ENCODE results near the gene TRABD. TPM values are rescaled to one million over a fixed set of nuclear protein-coding genes. Genes with fewer than 3 reads are reported as not detected.
A peak's percentile ranks its signal among the peaks of the same experiment; 100 is the strongest.

The TRABD gene
- total and polyA plus RNA-seq, 7 experiments from 2014 or later = 29.4 to 157 (median 106) TPM

GRCh38 chr22:50243685-50244419 is 58.1 kb downstream of the TRABD start:
- Mint-ChIP-seq H3K4me1 (peaks cover 16 to 50% (median 40%) of the 10 kb centered on the region in 7 donors), H3K4me3 (peak overlapping the region; percentile 76 to 100 (median 98)), H3K36me3 (peaks cover 4 to 9% (median 4%) of the 10 kb centered on the region in 5 donors), H3K9me3 (no peaks in the 10 kb centered on the region), H3K27ac (peak overlapping the region; percentile 91 to 100 (median 100)), H3K27me3 (no peaks in the 10 kb centered on the region)
- intact Hi-C loops (cut with micrococcal nuclease) = loop anchor here (1.0 to 2.0 kb wide), 5 partner anchors 8 to 376 kb away; partner anchors contain the start of gene DENND6B (in 1 of the 2)
- H3K27ac ChIP-seq (ENCODE audit: low read depth, low read length) = peak overlapping the region; percentile 96
- DNase-seq (no peak), ATAC-seq (no peak)
- H3K4me3 ChIP-seq (ENCODE audit: low read length) = peak overlapping the region; percentile 73
- CTCF ChIA-PET = interaction anchor here (0.6 to 1.7 kb wide), 6 partner anchors 7 to 378 kb away, joined by 3 to 7 read pairs (median 4); partner anchors contain the start of gene HDAC10
- H3K27me3 ChIP-seq (ENCODE audit: control insufficient read depth in 2 of 2, insufficient read depth in 2 of 2, low read length in 2 of 2) = no peaks in the 10 kb centered on the region
- POLR2A ChIA-PET = interaction anchor here (0.6 to 2.6 kb wide), 14 partner anchors 27 to 384 kb away, joined by 3 to 14 read pairs (median 3); partner anchors contain the start of genes ARSA, LMF2, NCAPH2 and SCO2
- peaks cover 4 to 45% (median 5%) of the 10 kb centered on the region in 3 experiments for H3K36me3 ChIP-seq (ENCODE audit: control insufficient read depth in 2 of 3, insufficient read depth in 3 of 3, low read length in 3 of 3)
- no peaks in the 10 kb centered on the region for H3K9me3 ChIP-seq (ENCODE audit: control insufficient read depth in 2 of 3, low read length in 3 of 3)
- H3K4me1 ChIP-seq (ENCODE audit: control insufficient read depth in 2 of 2, insufficient read depth in 2 of 2, low read length in 2 of 2) = peaks cover 35 to 47% of the 10 kb centered on the region in 2 donors

DNA sequence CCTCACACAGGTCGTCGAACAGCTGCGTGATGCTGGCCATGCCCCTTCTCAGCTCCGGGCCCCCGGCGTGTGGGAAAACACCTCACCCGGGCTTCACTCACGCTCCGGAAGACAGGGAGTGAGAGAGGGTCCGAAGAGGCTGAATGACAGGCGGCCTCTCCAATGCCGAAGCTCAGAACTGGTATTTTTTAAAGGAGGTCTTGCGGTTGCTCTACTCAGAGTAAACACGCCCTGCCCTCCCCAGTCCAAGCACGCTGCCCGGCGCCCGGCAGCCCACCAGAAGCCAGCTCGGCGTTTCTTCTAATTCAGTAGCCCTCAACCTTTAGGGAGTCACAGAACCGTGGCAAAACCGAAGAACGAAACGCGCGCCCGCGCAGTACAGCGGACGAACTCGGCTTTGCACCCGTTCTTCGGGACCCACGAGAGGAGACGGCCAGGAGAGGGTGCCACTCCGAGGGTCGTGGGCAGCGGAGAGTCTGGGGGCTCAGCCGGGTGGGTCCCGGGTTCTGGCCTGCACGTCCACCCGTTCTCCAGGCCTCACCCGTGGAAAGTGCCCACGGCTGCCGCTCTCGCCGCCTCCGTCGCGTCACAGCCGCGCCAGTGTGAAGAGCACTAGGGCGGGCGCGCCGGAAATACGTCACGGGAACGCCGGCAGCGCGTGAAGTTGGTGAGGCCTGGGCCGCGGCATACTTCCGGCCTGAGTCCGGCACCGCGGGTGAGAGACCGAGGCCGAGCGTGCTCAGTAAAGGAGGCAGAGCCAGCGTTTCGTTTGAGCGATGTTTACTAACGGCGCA is 58.9 kb downstream of the TRABD start, which contains the start of gene TUBGCP6:
TSS of gene TUBGCP6 (minus strand) at position 604 of the 794 bp plus-strand sequence. CDS start at position 40, 564 bp downstream.
- H3K36me3 ChIP-seq (ENCODE audit: control insufficient read depth in 2 of 3, insufficient read depth in 3 of 3, low read length in 3 of 3) = peaks cover 1 to 45% (median 3%) of the 10 kb centered on the region in 3 experiments
- Mint-ChIP-seq H3K4me1 (peaks cover 16 to 52% (median 40%) of the 10 kb centered on the region in 7 donors), H3K27ac (peak within 1 kb of the TSS; percentile 91 to 100 (median 100)), H3K27me3 (no peaks in the 10 kb centered on the region), H3K9me3 (no peaks in the 10 kb centered on the region), H3K36me3 (peaks cover 4 to 8% (median 4%) of the 10 kb centered on the region in 5 donors), H3K4me3 (peak within 1 kb of the TSS; percentile 76 to 100 (median 98))
- ChIA-PET POLR2A (interaction anchor here (0.6 to 2.6 kb wide), 13 partner anchors 28 to 384 kb away, joined by 3 to 14 read pairs (median 3); partner anchors contain the start of genes ARSA, LMF2, NCAPH2 and SCO2), CTCF (interaction anchor here (0.6 to 1.4 kb wide), 5 partner anchors 70 to 377 kb away, joined by 3 to 6 read pairs (median 3); no protein-coding TSS in a partner anchor)
- H3K4me3 ChIP-seq (ENCODE audit: low read length) = peak within 1 kb of the TSS; percentile 73
- H3K27ac ChIP-seq (ENCODE audit: low read depth, low read length) = peak within 1 kb of the TSS; percentile 96
- H3K4me1 ChIP-seq (ENCODE audit: control insufficient read depth in 2 of 2, insufficient read depth in 2 of 2, low read length in 2 of 2) = peaks cover 39 to 51% of the 10 kb centered on the region in 2 donors
- peak; percentile 88 for ATAC-seq
- intact Hi-C loops (cut with micrococcal nuclease) = loop anchor here (1.0 to 2.0 kb wide), 9 partner anchors 8 to 376 kb away; partner anchors contain the start of genes DENND6B (in 1 of the 2), MAPK11 (in 1 of the 2), NCAPH2 (in 1 of the 2) and SCO2 (in 1 of the 2)
- peak; percentile 88 to 95 (median 93) for DNase-seq
- H3K27me3 ChIP-seq (ENCODE audit: control insufficient read depth in 2 of 2, insufficient read depth in 2 of 2, low read length in 2 of 2) = no peaks in the 10 kb centered on the region
- no peaks in the 10 kb centered on the region for H3K9me3 ChIP-seq (ENCODE audit: control insufficient read depth in 2 of 3, low read length in 3 of 3)

DNA sequence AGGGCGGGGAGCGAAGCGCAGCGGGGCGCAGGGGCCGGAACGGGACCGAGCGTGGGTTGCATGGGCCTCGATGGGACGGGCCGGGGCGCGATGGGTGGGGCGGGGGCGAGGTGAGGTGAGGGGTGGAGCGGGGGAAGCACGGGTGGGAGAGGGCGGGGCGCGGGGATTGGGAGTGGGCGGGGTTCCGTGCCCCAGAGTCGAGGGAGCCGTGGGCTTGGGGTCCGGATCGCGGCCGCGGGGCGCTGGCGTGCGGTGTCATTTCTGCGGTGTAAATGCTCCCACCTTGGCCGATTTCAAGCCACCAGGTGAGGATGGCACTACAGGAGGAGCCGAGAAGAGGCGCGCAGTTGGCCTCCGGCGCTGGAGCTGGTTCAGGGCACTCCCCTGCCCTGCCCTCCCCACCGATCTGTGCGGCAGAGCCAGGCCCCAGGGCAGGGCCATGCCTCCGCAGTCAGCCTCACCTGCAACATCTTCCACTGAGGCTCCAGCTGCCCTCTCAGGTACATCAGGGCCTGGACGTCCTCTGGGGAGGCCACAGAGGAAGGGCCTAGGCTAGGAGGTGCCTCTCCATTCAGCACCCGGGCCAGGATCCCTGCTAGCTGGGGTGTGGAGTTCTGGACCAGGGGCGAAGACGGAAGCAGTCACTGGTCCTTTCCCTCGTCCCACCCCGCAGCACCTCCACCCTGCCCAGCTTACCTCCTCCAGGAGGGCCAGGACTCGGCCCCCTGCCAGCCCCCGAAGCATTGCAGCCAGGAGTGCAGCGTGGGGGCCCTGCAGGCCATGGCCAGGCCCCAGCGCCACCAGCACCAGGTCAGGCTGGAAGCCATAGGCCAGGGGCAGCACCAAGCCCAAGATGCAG is 59.7 kb downstream of the TRABD start:
- H3K36me3 Mint-ChIP-seq = peaks cover 3 to 5% (median 4%) of the 10 kb centered on the region in 5 donors
- peaks cover 47 to 59% of the 10 kb centered on the region in 2 donors for H3K4me1 ChIP-seq (ENCODE audit: control insufficient read depth in 2 of 2, insufficient read depth in 2 of 2, low read length in 2 of 2)
- DNase-seq = no peak
- H3K4me3 Mint-ChIP-seq = peak overlapping the region; percentile 76 to 100 (median 98)
- H3K27me3 ChIP-seq (ENCODE audit: control insufficient read depth in 2 of 2, insufficient read depth in 2 of 2, low read length in 2 of 2) = no peaks in the 10 kb centered on the region
- peak overlapping the region; percentile 73 for H3K4me3 ChIP-seq (ENCODE audit: low read length)
- no peaks in the 10 kb centered on the region for H3K9me3 ChIP-seq (ENCODE audit: control insufficient read depth in 2 of 3, low read length in 3 of 3)
- peaks cover 0 to 38% (median 0%) of the 10 kb centered on the region in 3 experiments for H3K36me3 ChIP-seq (ENCODE audit: control insufficient read depth in 2 of 3, insufficient read depth in 3 of 3, low read length in 3 of 3)
- H3K27ac Mint-ChIP-seq = peak overlapping the region; percentile 91 to 100 (median 100)
- CTCF ChIA-PET = no interaction called here
- POLR2A ChIA-PET = interaction anchor here (0.8 to 2.6 kb wide), 4 partner anchors 55 to 376 kb away, joined by 4 to 14 read pairs (median 6); partner anchors contain the start of gene SCO2
- ATAC-seq = peak; percentile 49
- intact Hi-C loops (cut with micrococcal nuclease) = loop anchor here (1.0 to 2.0 kb wide), 6 partner anchors 25 to 280 kb away; partner anchors contain the start of genes DENND6B (in 1 of the 2), MAPK11 (in 1 of the 2), NCAPH2 (in 1 of the 2) and SCO2 (in 1 of the 2)
- no peaks in the 10 kb centered on the region for H3K27me3 Mint-ChIP-seq
- peaks cover 19 to 61% (median 44%) of the 10 kb centered on the region in 7 donors for H3K4me1 Mint-ChIP-seq
- H3K9me3 Mint-ChIP-seq = no peaks in the 10 kb centered on the region
- peak overlapping the region; percentile 96 for H3K27ac ChIP-seq (ENCODE audit: low read depth, low read length)

- ATAC-seq = no peak
- H3K27ac ChIP-seq (ENCODE audit: low read depth, low read length) = no peak overlapping the region
- intact Hi-C loops (cut with micrococcal nuclease) = no loop called here
- peak overlapping the region in 5 of 9 donors; percentile 38 to 70 (median 49) for H3K27ac Mint-ChIP-seq
- H3K4me1 ChIP-seq (ENCODE audit: control insufficient read depth in 2 of 2, insufficient read depth in 2 of 2, low read length in 2 of 2) = peaks cover 46 to 63% of the 10 kb centered on the region in 2 donors
- POLR2A ChIA-PET = interaction anchor here (0.8 to 2.6 kb wide), 4 partner anchors 56 to 374 kb away, joined by 3 to 14 read pairs (median 4); partner anchors contain the start of gene SCO2
- CTCF ChIA-PET = no interaction called here
- DNase-seq = no peak
- no peaks in the 10 kb centered on the region for H3K27me3 ChIP-seq (ENCODE audit: control insufficient read depth in 2 of 2, insufficient read depth in 2 of 2, low read length in 2 of 2)
- peaks cover 0 to 38% (median 0%) of the 10 kb centered on the region in 3 experiments for H3K36me3 ChIP-seq (ENCODE audit: control insufficient read depth in 2 of 3, insufficient read depth in 3 of 3, low read length in 3 of 3)
- peaks cover 14 to 55% (median 38%) of the 10 kb centered on the region in 7 donors for H3K4me1 Mint-ChIP-seq
- H3K27me3 Mint-ChIP-seq = no peaks in the 10 kb centered on the region
- no peaks in the 10 kb centered on the region for H3K9me3 Mint-ChIP-seq
- peak overlapping the region in 9 of 10 donors; percentile 29 to 100 (median 66) for H3K4me3 Mint-ChIP-seq
- H3K36me3 Mint-ChIP-seq = peaks cover 0 to 6% (median 3%) of the 10 kb centered on the region in 5 donors
- no peaks in the 10 kb centered on the region for H3K9me3 ChIP-seq (ENCODE audit: control insufficient read depth in 2 of 3, low read length in 3 of 3)
- H3K4me3 ChIP-seq (ENCODE audit: low read length) = no peak overlapping the region
Measured at GRCh38 chr22:50246242-50247175, 60.8 kb downstream of the TRABD start.

GRCh38 chr22:50247748-50248147 is 62.0 kb downstream of the TRABD start:
- Mint-ChIP-seq H3K27ac (peak overlapping the region in 5 of 9 donors; percentile 38 to 91 (median 63)), H3K4me1 (peaks cover 10 to 42% (median 28%) of the 10 kb centered on the region in 7 donors), H3K36me3 (peaks cover 0 to 6% (median 3%) of the 10 kb centered on the region in 5 donors), H3K4me3 (peak overlapping the region in 7 of 10 donors; percentile 29 to 75 (median 52)), H3K27me3 (no peaks in the 10 kb centered on the region), H3K9me3 (no peaks in the 10 kb centered on the region)
- intact Hi-C loops (cut with micrococcal nuclease) = no loop called here
- Histone ChIP-seq H3K4me1 (ENCODE audit: control insufficient read depth in 2 of 2, insufficient read depth in 2 of 2, low read length in 2 of 2) (peaks cover 37 to 57% of the 10 kb centered on the region in 2 donors), H3K9me3 (ENCODE audit: control insufficient read depth in 2 of 3, low read length in 3 of 3) (no peaks in the 10 kb centered on the region), H3K36me3 (ENCODE audit: control insufficient read depth in 2 of 3, insufficient read depth in 3 of 3, low read length in 3 of 3) (peaks cover 0 to 38% (median 0%) of the 10 kb centered on the region in 3 experiments), H3K27me3 (ENCODE audit: control insufficient read depth in 2 of 2, insufficient read depth in 2 of 2, low read length in 2 of 2) (no peaks in the 10 kb centered on the region), H3K4me3 (ENCODE audit: low read length) (no peak overlapping the region), H3K27ac (ENCODE audit: low read depth, low read length) (no peak overlapping the region)
- ATAC-seq (peak; percentile 4), DNase-seq (peak in 1 of 9 donors; percentile 35)
- POLR2A ChIA-PET = interaction anchor here (0.9 to 1.2 kb wide), 2 partner anchors 261 to 373 kb away, joined by 3 read pairs; no protein-coding TSS in a partner anchor
- CTCF ChIA-PET = no interaction called here
